DND-41 (cell line): ENCODE measurements around the gene RPGR.

ENCODE experiments used
- ATAC-seq: fragments of 200-7000 bp; cut with Tn5 transposase; 3 replicates; pipeline ENCODE4 v1.9.1; 2021; ENCODE audit warnings: low read depth; ENCODE audit not compliant: insufficient read depth
- DNase-seq: peaks from one replicate; pipeline ENCODE4 v3.0.0-alpha.2; 2020
- H2AFZ ChIP-seq: 2 replicates; pipeline ENCODE4 v1.6.0; 2012; ENCODE audit warnings: low read depth, low read length
- H3K27ac ChIP-seq: 2 replicates; pipeline ENCODE4 v1.5.1; 2012; ENCODE audit warnings: low read length, inconsistent platforms
- H3K27me3 ChIP-seq: fragments of 200-600 bp; sonication (generic); 2 replicates; pipeline ENCODE4 v1.6.0; 2012; ENCODE audit warnings: low read length, mild to moderate bottlenecking, inconsistent platforms; ENCODE audit not compliant: insufficient read depth, poor library complexity
- H3K36me3 ChIP-seq: 2 replicates; pipeline ENCODE4 v1.5.1; 2012; ENCODE audit warnings: low read length, inconsistent platforms; ENCODE audit not compliant: insufficient read depth
- H3K4me1 ChIP-seq: 2 replicates; pipeline ENCODE4 v1.5.1; 2012; ENCODE audit warnings: mild to moderate bottlenecking, low read length; ENCODE audit not compliant: insufficient read depth
- H3K4me2 ChIP-seq: 2 replicates; pipeline ENCODE4 v1.6.0; 2012; ENCODE audit warnings: mild to moderate bottlenecking, moderate library complexity, low read length, inconsistent platforms; ENCODE audit not compliant: insufficient read depth
- H3K4me3 ChIP-seq, 2 experiments: fragments of 200-600 bp in 1 of 2; shearing (Covaris generic) in 1 of 2; 2 replicates each; pipeline ENCODE4 v1.5.1; 2012 to 2016; ENCODE audit warnings: inconsistent platforms in 2 of 2, low read length in 2 of 2, mild to moderate bottlenecking in 2 of 2, low read depth in 1 of 2, moderate library complexity in 1 of 2
- H3K79me2 ChIP-seq: 2 replicates; pipeline ENCODE4 v1.6.0; 2012; ENCODE audit warnings: low read length, inconsistent platforms; ENCODE audit not compliant: insufficient read depth
- H3K9ac ChIP-seq: 2 replicates; pipeline ENCODE4 v1.6.0; 2012; ENCODE audit warnings: low read depth, mild to moderate bottlenecking, inconsistent platforms, low read length, moderate library complexity
- H3K9me3 ChIP-seq: 2 replicates; pipeline ENCODE4 v1.5.1; 2012; ENCODE audit warnings: low read length, moderate library complexity, mild to moderate bottlenecking, inconsistent platforms; ENCODE audit not compliant: insufficient read depth, severe bottlenecking
- H4K20me1 ChIP-seq: 2 replicates; pipeline ENCODE4 v1.6.0; 2012; ENCODE audit warnings: low read length; ENCODE audit not compliant: insufficient read depth
- EZH2 ChIP-seq: IDR thresholded peaks from 3 replicates; pipeline ENCODE4 v1.6.1; 2012; ENCODE audit warnings: borderline replicate concordance, low read depth, mild to moderate bottlenecking, moderate library complexity, low read length, inconsistent platforms; ENCODE audit not compliant: severe bottlenecking
- TF ChIP-seq, protein P1 (sequence below): IDR thresholded peaks from 2 replicates; pipeline ENCODE4 v1.5.1; 2012; ENCODE audit warnings: borderline replicate concordance, low read length, moderate library complexity, mild to moderate bottlenecking; ENCODE audit not compliant: poor library complexity, severe bottlenecking; ENCODE audit errors: extremely low read depth

Gene RPGR

DNA sequence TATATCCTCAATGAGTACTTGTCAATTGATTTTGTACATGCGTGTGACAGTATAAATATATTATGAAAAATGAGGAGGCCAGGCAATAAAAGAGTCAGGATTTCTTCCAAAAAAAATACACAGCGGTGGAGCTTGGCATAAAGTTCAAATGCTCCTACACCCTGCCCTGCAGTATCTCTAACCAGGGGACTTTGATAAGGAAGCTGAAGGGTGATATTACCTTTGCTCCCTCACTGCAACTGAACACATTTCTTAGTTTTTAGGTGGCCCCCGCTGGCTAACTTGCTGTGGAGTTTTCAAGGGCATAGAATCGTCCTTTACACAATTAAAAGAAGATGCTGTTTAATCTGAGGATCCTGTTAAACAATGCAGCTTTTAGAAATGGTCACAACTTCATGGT lies 25.1 kb upstream of the RPGR start, which contains the start of gene OTC:
OTC (plus strand) TSS at position 243 of the 400 bp plus-strand sequence; CDS start at position 336, 93 bp downstream.
- no peak within 1 kb of the TSS for H3K27ac ChIP-seq
- TF ChIP-seq, protein P1, sequence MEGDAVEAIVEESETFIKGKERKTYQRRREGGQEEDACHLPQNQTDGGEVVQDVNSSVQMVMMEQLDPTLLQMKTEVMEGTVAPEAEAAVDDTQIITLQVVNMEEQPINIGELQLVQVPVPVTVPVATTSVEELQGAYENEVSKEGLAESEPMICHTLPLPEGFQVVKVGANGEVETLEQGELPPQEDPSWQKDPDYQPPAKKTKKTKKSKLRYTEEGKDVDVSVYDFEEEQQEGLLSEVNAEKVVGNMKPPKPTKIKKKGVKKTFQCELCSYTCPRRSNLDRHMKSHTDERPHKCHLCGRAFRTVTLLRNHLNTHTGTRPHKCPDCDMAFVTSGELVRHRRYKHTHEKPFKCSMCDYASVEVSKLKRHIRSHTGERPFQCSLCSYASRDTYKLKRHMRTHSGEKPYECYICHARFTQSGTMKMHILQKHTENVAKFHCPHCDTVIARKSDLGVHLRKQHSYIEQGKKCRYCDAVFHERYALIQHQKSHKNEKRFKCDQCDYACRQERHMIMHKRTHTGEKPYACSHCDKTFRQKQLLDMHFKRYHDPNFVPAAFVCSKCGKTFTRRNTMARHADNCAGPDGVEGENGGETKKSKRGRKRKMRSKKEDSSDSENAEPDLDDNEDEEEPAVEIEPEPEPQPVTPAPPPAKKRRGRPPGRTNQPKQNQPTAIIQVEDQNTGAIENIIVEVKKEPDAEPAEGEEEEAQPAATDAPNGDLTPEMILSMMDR, result no peak
- TF ChIP-seq EZH2, result no peak
- H2AFZ ChIP-seq, result no peak within 1 kb of the TSS
- DNase-seq (no peak), ATAC-seq (no peak)
- no peak within 1 kb of the TSS for H3K4me2 ChIP-seq
- no peaks in the 10 kb centered on the region for H3K79me2 ChIP-seq
- no peak within 1 kb of the TSS for H3K9ac ChIP-seq
- no peaks in the 10 kb centered on the region for H3K4me1 ChIP-seq
- H3K9me3 ChIP-seq, result no peaks in the 10 kb centered on the region
- H3K4me3 ChIP-seq, result no peak within 1 kb of the TSS
- H3K27me3 ChIP-seq, result no peaks in the 10 kb centered on the region
- no peaks in the 10 kb centered on the region for H3K36me3 ChIP-seq
- H4K20me1 ChIP-seq, result no peaks in the 10 kb centered on the region

DNA sequence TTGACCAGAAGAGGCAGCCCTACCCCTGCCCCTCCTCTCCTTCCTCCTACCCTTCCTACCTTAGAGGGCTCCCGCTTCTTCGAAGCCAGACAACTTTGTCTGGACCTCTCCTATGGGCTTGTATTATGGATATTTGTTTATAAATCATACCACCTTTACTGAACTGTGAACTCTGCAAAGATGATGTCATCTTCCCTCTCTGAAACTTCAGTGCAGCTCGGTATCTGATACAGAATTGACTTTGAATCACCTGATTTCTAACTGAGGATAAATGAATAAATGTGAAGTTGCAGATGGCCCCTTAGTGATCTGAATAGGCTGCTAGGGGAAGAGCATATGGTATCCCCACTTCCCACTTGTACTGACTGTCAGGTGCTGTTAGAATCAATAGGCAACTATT lies 24.0 kb upstream of the RPGR start:
- no peaks in the 10 kb centered on the region for H3K36me3 ChIP-seq
- H3K27ac ChIP-seq, result no peak overlapping the region
- no peak for ATAC-seq

DNA sequence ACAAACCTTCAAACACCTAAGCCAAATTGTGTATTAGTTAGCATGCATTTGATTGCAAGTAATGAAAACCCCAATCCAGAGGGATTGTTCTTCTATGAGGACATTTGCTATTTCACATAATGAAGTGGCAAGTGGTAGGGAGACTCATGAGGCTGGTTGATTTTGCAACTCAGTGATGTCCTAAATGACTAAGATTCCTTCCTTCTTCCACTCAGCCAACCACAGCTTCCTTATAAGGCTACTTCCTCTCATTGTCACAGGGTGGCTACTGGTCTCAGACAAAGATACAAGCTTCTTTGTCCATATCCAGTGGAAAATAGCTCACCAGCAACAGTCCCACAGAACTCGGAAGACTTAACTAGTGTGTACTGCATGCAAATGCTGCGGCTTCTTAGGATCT lies 19.8 kb upstream of the RPGR start:
- Histone ChIP-seq H3K27ac (no peak overlapping the region), H3K4me1 (no peaks in the 10 kb centered on the region)
- ATAC-seq, result no peak

More for the DNA sequence above, 24.0 kb upstream of the RPGR start:
- H3K4me1 ChIP-seq, result no peaks in the 10 kb centered on the region
- H3K27me3 ChIP-seq, result no peaks in the 10 kb centered on the region
- H4K20me1 ChIP-seq, result no peaks in the 10 kb centered on the region
- no peak for TF ChIP-seq EZH2
- TF ChIP-seq, protein P1, result no peak
- H3K9ac ChIP-seq, result no peak overlapping the region
- no peak for DNase-seq
- H3K4me3 ChIP-seq, result no peak overlapping the region
- no peaks in the 10 kb centered on the region for H3K79me2 ChIP-seq
- H3K4me2 ChIP-seq, result no peak overlapping the region
- no peak overlapping the region for H2AFZ ChIP-seq
- no peaks in the 10 kb centered on the region for H3K9me3 ChIP-seq

More for the DNA sequence above, 19.8 kb upstream of the RPGR start:
- Histone ChIP-seq H3K79me2 (no peaks in the 10 kb centered on the region), H4K20me1 (no peaks in the 10 kb centered on the region), H3K9me3 (no peaks in the 10 kb centered on the region), H3K36me3 (no peaks in the 10 kb centered on the region), H3K27me3 (no peaks in the 10 kb centered on the region), H3K4me3 (no peak overlapping the region), H3K9ac (no peak overlapping the region), H2AFZ (no peak overlapping the region), H3K4me2 (no peak overlapping the region)
- DNase-seq, result no peak
- TF ChIP-seq, protein P1, result no peak
- no peak for TF ChIP-seq EZH2
